HEK293 (cell line): Measurements from ENCODE around the gene PHKG2.

Source experiments
- PRDM10 ChIP-seq: fragments of 450-650 bp; formaldehyde crosslinking; IDR thresholded peaks from 2 replicates; pipeline ENCODE4 v1.5.1; 2016; ENCODE audit warnings: missing biosample characterization, missing genetic modification characterization
- ZNF223 ChIP-seq: fragments of 450-650 bp; formaldehyde crosslinking; IDR thresholded peaks from 2 replicates; pipeline ENCODE4 v1.5.1; 2016; ENCODE audit warnings: missing biosample characterization, missing genetic modification characterization
- ZNF24 ChIP-seq: fragments of 450-650 bp; formaldehyde crosslinking; IDR thresholded peaks from 2 replicates; pipeline ENCODE4 v1.5.1; 2016; ENCODE audit warnings: missing biosample characterization, missing genetic modification characterization
- ZNF324 ChIP-seq: fragments of 450-650 bp; formaldehyde crosslinking; IDR thresholded peaks from 2 replicates; pipeline ENCODE4 v1.5.1; 2016; ENCODE audit warnings: missing biosample characterization, missing genetic modification characterization
- ZNF600 ChIP-seq: fragments of 450-650 bp; formaldehyde crosslinking; IDR thresholded peaks from 2 replicates; pipeline ENCODE4 v1.5.1; 2016; ENCODE audit warnings: missing biosample characterization, missing genetic modification characterization
- TF ChIP-seq, protein P1 (sequence below): fragments of 450-650 bp; formaldehyde crosslinking; IDR thresholded peaks from 2 replicates; pipeline ENCODE4 v1.5.1; 2016; ENCODE audit warnings: missing biosample characterization, missing genetic modification characterization, low read depth

DNA sequence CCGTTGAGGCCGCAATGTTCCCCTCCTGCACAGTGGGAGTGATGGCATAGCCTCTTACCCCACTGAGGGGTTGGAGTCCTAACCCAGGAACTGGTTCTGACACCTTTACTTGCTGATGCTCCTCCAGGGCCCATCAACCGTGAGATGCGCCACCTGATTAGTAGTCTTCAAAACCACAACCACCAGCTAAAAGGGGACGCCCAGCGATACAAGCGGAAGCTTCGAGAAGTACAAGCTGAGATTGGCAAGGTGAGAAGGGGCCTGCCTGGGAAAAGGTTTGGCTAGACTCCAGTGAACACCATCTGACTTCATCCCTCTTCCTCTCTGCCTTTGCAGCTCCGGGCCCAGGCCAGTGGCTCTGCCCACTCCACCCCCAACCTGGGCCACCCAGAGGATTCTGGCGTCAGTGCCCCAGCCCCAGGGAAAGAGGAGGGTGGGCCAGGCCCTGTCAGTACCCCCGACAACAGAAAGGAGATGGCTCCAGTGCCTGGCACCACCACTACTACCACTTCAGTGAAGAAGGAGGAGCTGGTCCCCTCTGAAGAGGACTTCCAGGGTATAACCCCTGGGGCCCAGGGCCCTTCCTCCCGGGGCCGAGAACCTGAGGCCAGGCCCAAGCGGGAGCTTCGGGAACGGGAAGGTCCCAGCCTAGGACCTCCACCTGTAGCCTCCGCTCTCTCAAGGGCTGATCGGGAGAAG is 19.7 kb downstream of the PHKG2 start:
- TF ChIP-seq, protein P1, sequence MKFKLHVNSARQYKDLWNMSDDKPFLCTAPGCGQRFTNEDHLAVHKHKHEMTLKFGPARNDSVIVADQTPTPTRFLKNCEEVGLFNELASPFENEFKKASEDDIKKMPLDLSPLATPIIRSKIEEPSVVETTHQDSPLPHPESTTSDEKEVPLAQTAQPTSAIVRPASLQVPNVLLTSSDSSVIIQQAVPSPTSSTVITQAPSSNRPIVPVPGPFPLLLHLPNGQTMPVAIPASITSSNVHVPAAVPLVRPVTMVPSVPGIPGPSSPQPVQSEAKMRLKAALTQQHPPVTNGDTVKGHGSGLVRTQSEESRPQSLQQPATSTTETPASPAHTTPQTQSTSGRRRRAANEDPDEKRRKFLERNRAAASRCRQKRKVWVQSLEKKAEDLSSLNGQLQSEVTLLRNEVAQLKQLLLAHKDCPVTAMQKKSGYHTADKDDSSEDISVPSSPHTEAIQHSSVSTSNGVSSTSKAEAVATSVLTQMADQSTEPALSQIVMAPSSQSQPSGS = no peak
- TF ChIP-seq ZNF24 = no peak
- no peak for TF ChIP-seq PRDM10 (tag by site-specific recombination)
- TF ChIP-seq ZNF324 (tag by site-specific recombination) = no peak
- no peak for TF ChIP-seq ZNF600 (tag by site-specific recombination)
- TF ChIP-seq ZNF223 = no peak
